Measurements from ENCODE around the gene CES1.
A peak's percentile ranks its signal among the peaks of the same experiment; 100 is the strongest.
"Not testable (repeated sequence)": the region's sequence is repeated elsewhere in the genome, so short reads cannot be mapped to it uniquely, and the experiment has no call there.

Gene CES1

DNA sequence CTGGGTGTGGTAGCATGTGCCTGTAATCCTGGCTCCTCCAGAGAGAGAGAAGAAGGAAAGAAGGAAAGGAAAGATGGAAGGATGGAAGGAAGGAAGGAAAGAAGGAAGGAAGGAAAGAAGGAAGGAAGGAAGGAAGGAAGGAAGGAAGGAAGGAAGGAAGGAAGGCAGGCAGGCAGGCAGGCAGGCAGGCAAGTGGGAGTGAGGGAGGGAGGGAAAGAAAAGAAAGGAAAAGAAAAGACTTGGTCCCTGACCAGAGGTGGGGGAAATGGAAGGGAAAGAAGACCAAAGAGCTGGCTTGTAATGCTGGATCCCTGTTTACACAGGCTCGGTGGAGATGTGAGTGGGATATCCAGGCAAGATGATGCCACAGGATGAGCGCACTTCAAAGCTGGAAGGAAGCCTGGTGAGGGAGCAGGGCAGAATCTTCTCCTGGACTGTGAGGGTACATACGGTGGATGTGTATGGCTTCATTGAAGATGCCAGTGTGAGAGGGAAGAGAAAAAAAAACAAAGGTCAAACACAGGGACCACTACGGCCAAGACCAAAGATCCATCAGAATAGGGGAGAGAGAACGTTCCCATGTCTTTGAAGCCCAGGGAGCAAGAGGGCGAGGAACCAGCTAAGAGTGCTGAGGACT lies 2.1 kb downstream of the CES1 start:
- no peak for DNase-seq (ENCODE audit: low spot score)

DNA sequence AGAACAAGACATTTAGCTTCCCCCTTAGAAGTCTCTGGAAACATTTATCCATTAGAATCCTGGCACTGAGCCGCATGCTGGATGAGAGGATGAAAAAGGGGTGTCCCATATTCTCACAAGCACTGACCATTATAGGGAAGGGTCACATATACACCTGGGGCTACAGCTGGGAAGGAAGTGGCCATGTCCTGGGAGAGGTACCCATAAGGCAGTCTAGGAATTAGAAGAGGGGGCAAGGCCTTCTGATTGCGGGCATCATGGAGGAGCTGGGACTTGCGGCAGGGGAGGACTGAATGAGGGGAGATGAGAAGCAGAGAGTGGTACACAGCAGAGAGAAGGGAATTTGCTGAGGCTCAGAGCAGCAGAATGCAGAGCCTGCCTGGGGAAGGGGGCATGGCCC lies 3.7 kb downstream of the CES1 start:
- not testable (repeated sequence) for DNase-seq (ENCODE audit: low spot score)

DNA sequence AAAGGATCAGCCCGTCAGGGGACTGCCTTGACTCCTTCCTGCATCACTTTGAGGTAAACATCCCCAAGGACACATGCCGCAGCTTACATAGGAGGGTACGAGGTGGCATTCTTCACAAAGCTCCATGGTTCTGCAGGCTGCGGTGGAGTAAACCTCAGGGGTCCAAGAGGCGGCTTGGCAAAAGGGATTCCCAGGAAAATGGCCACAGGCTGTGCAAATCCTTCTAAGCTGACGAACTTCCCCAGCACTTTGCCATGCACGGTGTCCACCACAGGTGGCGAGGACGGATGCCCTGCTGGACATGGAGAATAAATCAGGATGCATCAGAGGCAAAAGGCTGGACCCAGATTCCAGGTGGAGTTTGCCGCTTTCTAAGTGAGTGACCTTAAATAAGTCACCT lies 4.2 kb downstream of the CES1 start:
- DNase-seq (ENCODE audit: low spot score): no peak

DNA sequence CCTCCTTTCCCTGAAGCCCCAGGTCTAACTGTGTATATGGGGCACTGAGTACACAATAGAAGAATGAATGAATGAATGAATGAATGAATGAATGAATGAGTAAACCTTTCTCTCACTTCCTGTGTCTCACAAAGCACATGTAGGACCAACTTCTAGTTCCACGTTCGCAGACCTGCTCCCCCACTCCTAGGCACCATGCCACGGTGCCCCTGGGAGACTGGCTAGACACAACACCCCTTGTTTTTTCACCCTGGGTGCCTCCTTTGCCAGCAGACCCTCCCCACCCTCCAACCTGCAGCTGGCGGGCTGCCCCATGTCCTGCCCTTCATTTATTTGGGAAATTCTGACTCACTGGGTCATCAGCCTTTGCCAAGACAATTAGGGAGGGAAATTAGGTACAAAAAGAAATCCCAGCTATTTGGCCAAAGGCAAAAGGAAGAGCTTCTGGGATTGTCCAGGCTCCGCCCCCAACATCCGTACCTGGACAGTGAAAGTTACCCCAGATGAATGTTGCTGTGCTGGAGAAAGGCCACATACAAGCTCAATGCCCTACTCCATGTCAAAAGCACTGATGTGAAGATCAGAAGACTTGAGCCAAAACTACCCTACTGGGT lies 7.7 kb downstream of the CES1 start:
- DNase-seq (ENCODE audit: low spot score): no peak

DNA sequence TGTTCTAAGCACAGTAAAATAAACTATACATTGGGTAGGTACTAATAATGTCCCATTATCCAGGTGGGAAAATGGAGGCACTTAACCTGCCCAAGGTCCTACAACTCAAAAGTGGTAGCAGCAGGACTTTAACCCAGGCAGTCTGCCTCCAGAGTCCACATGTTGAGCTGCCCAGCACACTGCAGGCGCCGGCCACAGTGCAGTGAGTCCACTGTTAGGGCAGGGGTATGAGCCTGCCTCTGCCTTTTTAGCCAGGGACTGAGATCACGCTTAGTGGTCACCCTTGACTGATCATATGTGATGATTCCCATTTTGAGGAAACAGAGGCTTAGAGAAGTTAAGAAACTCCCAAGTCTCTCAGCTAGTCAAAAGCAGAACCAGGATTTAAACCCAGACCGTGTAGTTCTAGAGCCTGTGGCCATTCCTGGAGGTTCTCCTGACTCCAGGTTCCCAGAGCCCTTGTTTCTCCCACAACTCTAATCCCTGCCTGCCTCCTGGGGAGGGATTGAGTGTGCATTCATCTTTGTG lies 8.4 kb downstream of the CES1 start:
- DNase-seq (ENCODE audit: low spot score): no peak

DNA sequence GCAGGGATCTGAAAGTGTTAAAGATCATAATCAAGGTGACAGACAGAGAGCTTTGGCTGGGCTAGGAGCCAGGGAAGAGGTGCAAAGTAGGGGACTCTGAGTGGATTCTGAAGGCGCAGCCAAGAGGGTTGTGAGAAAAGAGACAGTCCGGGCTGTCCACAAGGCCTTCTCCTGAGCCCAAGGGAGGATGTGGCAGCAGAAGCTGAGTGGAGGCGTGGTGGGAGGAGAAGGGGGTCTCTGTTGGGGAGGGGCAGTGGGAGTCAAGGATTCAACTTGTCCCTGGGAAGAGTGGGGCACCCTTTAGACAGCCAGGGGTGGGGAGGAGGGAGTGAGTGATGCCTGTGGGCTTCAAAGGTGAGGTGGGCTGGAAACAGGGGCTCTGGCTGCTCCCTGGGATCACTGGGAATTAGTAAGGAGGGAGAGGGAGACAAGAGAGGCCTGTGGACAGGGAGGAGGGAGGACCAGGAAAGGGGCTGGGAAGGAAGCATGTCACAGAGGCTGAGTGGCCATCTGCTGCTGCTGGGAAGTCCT lies 10.6 kb downstream of the CES1 start:
- no peak for DNase-seq (ENCODE audit: low spot score)

DNA sequence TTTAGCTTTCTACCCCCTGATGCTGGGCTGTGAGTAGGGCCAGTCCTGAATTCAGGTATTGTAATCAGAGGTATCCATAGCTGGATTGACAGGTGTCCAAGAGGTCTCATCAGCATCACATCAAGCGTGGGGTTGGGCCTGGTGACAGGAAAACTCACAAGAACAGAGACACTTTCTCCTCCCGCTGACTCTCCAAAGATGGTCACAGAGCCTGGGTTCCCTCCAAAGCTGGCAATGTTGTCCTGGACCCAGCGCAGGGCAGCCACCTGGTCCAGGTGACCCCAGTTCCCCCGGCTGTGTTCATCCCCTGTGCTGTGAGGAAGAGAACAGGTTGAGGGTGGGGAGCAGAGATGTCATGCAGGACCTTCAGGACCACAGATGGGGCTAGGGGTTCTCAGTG lies 11.7 kb downstream of the CES1 start:
- DNase-seq (ENCODE audit: low spot score): no peak

DNA sequence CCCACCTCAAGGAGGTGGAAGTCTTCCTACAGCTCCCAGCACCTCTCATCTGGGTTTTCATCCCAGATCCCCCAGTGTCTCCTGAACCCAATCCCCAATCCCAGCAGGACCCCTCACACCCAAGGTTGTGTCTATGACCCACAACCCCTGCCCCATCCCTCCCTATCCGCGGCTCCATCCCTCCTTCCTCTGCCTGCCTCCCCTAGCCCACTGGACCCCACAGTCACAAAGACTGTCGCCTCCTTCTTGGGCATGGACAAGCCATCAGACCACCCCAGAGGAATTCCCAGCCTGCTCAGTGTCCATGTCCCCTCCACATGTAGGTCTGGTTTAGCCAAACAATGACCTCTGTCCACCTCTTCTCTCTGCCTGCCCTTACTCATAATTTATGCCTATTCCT lies 12.3 kb downstream of the CES1 start:
- DNase-seq (ENCODE audit: low spot score): no peak

DNA sequence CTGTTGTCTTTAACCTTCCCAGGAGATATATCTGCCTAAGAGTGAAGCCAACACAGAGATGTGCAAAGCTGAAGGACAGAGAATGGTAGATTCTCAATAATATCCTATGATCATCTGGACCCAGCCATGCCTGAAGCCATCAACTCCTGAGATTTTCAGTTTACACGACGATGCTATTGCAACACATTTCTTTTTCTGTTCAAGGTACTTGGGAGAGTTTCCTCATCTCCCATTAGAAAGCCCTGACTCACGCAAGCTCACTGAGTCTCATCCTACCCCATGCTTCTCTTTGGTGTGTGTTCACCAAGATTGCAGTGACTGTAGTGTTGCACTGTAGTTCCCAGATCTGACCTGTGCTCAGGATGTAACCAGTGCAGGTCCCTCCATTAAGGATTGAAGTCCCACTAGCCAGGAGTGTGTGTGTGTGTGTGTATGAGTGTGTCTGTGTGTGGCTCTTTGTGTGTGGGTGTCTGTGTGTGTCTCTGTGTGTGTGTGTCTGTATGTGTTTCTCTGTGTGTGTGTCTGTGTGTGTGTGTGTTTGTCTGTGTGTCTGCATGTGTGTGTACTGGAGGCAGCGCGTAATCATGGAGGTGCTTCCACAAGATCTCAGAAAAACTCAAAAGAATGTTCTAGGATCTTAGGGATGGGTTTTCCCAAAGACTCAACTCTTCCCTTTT lies 15.5 kb downstream of the CES1 start:
- peak; percentile 4 for DNase-seq (ENCODE audit: low spot score)

DNA sequence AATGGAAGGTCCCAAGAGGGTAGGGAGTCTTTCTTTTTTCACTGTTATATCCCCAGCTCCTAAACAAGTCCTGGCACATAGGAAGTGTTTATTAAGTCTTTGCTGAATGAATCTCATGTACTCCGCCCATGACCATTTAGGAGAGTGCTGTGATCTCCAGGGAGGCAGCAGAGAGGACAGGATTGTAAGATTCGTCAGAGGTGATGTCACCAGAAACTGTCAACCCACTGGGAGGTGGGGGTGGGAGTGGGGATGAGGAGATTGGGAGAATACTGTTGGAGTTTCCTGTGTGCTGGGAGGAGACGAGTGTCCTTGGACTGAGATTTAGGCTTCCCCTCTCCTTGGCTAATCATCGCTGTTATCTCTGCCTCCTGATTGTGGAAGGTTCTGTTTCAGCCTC lies 16.7 kb downstream of the CES1 start:
- not testable (repeated sequence) for DNase-seq (ENCODE audit: low spot score)

DNA sequence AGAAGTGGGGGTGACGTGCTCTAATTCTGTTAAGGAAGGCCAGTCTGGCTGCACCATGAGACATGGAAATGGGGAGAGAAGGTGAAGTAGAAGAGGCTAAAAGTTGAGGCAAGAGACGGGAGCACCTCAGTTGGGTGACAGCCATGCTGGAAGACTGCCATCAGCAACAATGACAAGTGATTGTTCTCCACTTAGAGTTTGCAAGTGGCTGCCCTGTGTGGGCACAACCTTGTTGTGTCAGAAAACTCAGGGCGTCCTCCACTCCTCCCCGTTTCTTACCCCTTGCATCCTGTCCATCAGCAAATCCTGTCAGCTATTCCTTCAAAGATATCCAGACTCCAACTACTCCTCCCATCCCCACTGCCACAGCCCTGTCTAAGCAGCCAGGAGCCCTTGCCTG lies 17.6 kb downstream of the CES1 start:
- DNase-seq (ENCODE audit: low spot score): no peak

DNA sequence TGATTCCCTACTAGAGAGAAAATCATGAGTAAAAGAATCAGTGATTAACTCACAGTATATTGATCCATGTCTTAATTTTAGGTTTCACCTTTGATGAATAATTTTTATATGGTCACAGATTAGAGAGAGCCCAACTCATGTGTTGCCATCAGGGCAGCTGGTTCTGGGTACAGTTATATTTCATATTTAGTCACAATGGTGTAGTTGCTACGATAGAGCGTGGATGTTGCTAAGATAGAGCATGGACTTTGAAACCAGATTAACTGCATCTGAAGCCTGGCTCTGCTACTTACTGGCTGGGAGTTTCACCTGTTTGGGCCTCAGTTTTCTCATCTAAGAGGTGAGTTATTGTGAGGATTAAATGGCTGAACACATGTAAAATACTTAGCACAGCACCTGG lies 18.7 kb downstream of the CES1 start:
- not testable (repeated sequence) for DNase-seq (ENCODE audit: low spot score)

DNA sequence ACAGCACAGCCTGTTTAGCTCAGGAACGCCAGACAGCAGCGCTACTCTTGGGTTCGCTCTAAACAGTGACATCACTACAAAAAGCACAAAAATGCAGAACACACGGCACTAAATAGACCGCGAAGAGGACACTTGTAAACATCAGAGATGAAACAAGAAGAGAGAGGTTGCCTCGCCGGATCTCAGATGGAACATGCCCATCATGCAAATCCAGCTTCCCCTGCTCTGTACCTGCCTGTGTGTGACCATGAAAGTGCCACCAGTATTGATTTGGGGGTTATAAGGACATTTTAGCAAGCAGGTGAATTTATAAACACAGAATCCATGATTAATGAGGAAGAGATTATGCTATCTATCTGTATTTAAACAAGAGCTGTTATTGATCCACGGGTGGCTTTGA lies 19.2 kb downstream of the CES1 start:
- not testable (repeated sequence) for DNase-seq (ENCODE audit: low spot score)

DNA sequence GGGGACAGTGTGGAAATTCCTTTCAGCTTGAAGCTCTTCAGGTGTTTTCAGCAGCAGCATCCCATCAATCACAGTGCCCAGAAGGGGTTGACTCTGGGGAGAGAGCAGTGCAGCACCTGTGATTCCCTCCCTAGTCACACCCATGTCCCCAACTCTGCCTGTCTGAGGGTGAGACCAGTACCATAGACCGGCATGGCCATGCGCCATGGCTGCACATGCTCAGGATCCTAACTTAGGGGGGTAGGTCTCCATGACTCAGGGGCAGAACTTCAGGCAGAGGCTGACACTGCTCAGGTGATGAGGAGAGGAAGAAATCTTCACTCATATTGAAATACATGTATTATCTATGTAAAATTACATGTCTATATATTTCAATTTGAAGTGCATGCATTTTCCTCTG lies 19.9 kb downstream of the CES1 start:
- no peak for DNase-seq (ENCODE audit: low spot score)

DNA sequence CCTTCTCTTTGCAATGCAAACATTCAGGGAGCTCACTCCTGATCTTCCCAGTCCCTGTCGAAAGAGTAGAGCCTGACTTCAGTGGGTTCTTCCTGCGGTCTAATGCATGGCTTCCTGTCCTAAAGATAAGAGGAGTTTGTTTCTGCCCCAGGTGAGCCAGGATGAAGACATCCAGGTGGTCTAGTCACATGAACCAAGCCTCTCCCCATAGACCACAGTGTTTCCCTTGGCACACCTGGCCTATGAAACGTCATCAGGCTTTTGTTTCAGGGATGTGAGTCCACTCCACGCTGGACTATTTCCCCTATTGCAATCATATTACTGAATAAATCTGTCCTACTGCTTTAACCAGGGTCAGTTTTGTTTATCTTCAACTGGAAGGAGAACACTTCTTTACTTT lies 21.1 kb downstream of the CES1 start:
- no peak for DNase-seq (ENCODE audit: low spot score)

DNA sequence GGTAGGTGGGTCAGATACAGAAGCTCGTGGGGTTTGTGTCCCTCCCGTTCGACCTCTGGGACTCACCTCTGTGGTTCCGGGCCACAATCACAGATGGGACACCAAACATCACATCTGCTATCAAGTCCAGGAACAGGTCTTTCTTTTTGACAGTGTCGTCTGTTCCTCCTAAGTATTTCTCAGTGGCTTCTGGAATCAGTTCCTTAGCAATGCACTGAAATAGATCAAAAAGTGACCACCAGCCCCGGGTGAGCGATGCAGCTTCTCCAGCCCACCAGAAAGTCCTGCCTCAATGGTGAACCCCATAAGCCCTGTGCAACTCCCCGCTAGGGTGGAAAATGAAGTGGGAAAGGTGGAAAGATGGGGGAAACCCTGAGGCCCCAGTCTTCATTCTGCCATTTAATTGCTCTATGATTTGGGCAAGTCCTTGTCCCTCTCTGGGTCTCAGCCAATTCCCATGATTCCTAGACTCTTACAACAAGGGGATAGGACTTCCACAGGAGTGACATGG lies 22.4 kb downstream of the CES1 start:
- DNase-seq (ENCODE audit: low spot score): peak; percentile 3

DNA sequence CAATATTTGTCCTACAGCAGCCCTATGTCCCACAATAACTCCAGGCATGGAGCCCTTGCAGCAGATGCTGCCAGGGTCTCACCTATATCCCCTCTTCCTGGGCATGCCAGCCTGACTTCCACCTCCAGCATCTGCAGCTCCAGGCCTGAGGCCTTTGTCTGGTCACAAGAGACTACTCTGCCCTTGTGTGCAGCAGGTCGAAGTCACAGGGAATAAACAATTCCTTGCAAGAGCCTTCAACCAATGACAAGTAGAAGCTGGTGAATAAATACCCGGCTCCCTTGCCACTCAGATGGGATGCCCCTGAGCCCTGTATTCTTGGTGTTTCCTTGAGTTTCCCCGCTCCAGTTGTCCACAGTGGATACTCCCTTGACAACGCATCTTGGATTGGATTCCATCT lies 23.0 kb downstream of the CES1 start:
- peak; percentile 3 for DNase-seq (ENCODE audit: low spot score)

DNA sequence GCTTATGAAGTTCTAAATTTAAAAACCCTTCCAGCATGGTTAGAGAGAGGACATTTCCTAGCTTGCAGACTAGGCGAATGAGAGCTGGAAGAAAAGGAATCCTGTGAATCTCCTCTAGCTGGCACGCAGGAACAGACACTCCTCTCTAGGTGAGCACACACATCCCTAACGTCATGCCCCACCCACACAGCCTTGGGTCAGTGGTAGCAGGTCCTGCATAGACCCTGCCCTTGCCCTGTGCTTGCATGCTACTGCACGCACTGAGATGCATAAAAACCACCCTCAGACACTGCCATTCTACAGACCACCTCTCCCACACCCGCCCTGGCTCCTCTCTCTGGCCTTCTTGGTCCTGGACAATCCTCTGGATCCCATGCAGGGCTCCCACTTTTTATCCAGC lies 23.5 kb downstream of the CES1 start:
- peak; percentile 4 for DNase-seq (ENCODE audit: low spot score)

DNA sequence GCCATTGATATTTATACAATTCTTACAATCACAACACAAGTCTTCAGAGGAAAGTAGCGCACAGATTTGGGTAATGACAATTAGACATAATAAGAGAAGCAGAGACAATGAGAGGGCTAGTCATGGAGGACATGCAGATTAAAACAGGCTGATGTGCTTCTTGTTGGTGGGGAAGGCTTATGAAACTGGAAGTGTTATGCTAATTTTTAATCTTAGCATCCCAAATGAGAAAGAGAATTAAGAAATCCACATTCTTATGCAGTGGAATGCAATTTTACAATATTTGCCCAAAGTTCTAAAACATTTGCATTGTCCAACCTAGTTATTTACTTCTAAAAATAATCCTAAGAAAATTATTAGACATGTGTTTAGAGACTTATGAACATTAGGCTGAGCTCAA lies 24.6 kb downstream of the CES1 start:
- not testable (repeated sequence) for DNase-seq (ENCODE audit: low spot score)

DNA sequence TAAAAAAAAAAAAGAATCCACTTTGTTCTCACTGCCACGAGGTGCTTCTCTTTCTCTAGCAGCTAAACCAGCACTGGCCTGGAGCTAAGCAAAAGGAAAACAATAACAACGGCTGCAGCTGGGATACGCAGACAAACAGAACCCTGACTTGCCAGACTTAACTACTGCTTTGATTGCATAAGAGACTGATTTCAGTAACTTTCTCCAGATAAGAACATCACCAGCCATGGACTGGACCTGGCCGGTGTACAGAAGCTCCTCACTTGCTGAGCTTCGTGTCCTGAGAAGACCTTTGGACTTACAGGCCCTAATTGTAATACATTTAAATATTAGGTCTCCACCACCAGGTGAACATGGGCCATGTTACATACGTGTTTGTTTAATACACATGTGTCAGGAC lies 27.8 kb downstream of the CES1 start:
- DNase-seq (ENCODE audit: low spot score): not testable (repeated sequence)

DNA sequence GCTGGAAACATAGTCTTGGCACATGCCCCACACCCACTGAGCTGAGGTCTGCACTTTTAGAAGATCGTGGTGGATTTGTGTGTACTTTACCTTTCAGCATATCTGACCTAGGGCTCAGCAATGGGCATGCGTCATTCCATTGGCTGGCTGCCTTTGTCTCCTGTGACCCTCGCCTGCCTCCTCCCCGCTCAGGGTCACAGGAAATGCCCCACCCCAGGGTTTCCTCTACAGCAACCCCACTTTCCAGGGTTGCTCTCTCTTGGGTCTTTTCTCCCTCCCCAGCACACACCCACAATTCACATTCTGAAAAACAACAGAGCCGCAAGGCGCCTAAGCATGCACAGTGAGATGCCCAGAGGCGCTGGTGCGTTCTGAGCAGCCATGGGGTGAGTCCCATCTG lies 29.2 kb downstream of the CES1 start:
- not testable (repeated sequence) for DNase-seq (ENCODE audit: low spot score)

DNA sequence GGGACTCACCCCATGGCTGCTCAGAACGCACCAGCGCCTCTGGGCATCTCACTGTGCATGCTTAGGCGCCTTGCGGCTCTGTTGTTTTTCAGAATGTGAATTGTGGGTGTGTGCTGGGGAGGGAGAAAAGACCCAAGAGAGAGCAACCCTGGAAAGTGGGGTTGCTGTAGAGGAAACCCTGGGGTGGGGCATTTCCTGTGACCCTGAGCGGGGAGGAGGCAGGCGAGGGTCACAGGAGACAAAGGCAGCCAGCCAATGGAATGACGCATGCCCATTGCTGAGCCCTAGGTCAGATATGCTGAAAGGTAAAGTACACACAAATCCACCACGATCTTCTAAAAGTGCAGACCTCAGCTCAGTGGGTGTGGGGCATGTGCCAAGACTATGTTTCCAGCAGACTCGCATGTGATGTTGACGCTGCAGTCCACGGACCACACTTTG lies 39.9 kb downstream of the CES1 start:
- DNase-seq (ENCODE audit: low spot score): not testable (repeated sequence)

DNA sequence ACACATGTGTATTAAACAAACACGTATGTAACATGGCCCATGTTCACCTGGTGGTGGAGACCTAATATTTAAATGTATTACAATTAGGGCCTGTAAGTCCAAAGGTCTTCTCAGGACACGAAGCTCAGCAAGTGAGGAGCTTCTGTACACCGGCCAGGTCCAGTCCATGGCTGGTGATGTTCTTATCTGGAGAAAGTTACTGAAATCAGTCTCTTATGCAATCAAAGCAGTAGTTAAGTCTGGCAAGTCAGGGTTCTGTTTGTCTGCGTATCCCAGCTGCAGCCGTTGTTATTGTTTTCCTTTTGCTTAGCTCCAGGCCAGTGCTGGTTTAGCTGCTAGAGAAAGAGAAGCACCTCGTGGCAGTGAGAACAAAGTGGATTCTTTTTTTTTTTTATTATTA lies 41.4 kb downstream of the CES1 start:
- DNase-seq (ENCODE audit: low spot score): not testable (repeated sequence)
